GM12875 (cell line): ENCODE data around the gene PDZD2.

Experiments used
- H3K4me3 ChIP-seq: one replicate; pipeline ENCODE4 v1.5.1; 2011; ENCODE audit warnings: low read depth, low read length, control low read depth
- CTCF ChIP-seq: IDR thresholded peaks from 2 replicates; pipeline ENCODE4 v1.5.1; 2011; ENCODE audit warnings: low read depth, mild to moderate bottlenecking, control low read depth, inconsistent platforms, low read length, moderate library complexity, borderline replicate concordance; ENCODE audit not compliant: insufficient read depth

Gene PDZD2

GRCh38 chr5:32102254-32102986 lies 463.5 kb downstream of the PDZD2 start:
- no peak for TF ChIP-seq CTCF
- no peak overlapping the region for H3K4me3 ChIP-seq

GRCh38 chr5:32103521-32103920 lies 464.6 kb downstream of the PDZD2 start:
- no peak for TF ChIP-seq CTCF
- no peak overlapping the region for H3K4me3 ChIP-seq

- TF ChIP-seq CTCF = no peak
- H3K4me3 ChIP-seq = no peak overlapping the region
These were observed 468.4 kb downstream of the PDZD2 start for GRCh38 chr5:32107291-32107690.

GRCh38 chr5:32108167-32108566 lies 469.2 kb downstream of the PDZD2 start:
- TF ChIP-seq CTCF = no peak

GRCh38 chr5:32109236-32109635 lies 470.3 kb downstream of the PDZD2 start:
- no peak overlapping the region for H3K4me3 ChIP-seq
- TF ChIP-seq CTCF = no peak

More at GRCh38 chr5:32108167-32108566, 469.2 kb downstream of the PDZD2 start:
- H3K4me3 ChIP-seq = no peak overlapping the region

GRCh38 chr5:32110111-32110696 lies 471.3 kb downstream of the PDZD2 start:
- H3K4me3 ChIP-seq = no peak overlapping the region
- TF ChIP-seq CTCF = no peak

- TF ChIP-seq CTCF = no peak
- no peak overlapping the region for H3K4me3 ChIP-seq
These were observed 477.1 kb downstream of the PDZD2 start for GRCh38 chr5:32115985-32116384.
